Adipocyte (in vitro differentiated cells): ENCODE data around the gene DYRK1A.

ENCODE experiments used
- DNase-seq: peaks from one replicate; pipeline ENCODE4 v3.0.0-alpha.2; 2015; ENCODE audit warnings: low read depth
- H3K27me3 ChIP-seq: replicated peaks from 2 replicates; pipeline ENCODE4 v1.7.0; 2013; ENCODE audit warnings: mild to moderate bottlenecking, low read length, moderate library complexity; ENCODE audit not compliant: control insufficient read depth, insufficient read depth
- H3K36me3 ChIP-seq: 2 replicates; pipeline ENCODE4 v1.7.0; 2013; ENCODE audit warnings: low read length, mild to moderate bottlenecking, moderate library complexity; ENCODE audit not compliant: control insufficient read depth, insufficient read depth, severe bottlenecking
- H3K4me1 ChIP-seq: 2 replicates; pipeline ENCODE4 v1.7.0; 2013; ENCODE audit warnings: mild to moderate bottlenecking, low read length, moderate library complexity; ENCODE audit not compliant: control insufficient read depth, insufficient read depth
- H3K4me3 ChIP-seq: 2 replicates; pipeline ENCODE4 v1.7.0; 2013; ENCODE audit warnings: mild to moderate bottlenecking, low read length, moderate library complexity
- H3K9ac ChIP-seq: 2 replicates; pipeline ENCODE4 v1.7.0; 2013; ENCODE audit warnings: mild to moderate bottlenecking, low read length, moderate library complexity
- H3K9me3 ChIP-seq: 2 replicates; pipeline ENCODE4 v1.7.0; 2013; ENCODE audit warnings: mild to moderate bottlenecking, low read length, moderate library complexity; ENCODE audit not compliant: control insufficient read depth

The DYRK1A gene

DNA sequence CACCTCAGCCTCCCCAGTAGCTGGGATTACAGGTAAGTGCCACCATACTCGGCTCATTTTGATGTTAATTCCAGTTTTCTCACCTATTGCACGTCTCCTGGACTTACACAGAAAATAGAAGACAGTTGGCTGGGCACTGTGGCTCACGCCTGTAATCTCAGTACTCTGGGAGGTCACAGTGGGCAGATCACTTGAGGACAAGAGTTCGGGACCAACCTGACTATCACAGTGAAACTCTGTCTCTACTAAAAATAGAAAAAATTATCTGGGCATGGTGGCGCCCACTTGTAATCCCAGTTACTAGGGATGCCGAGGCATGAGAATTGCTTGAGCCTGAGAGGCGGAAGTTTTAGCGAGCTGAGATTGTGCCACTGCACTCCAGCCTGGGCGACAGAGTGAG is 44.1 kb downstream of the DYRK1A start:
- H3K4me1 ChIP-seq = peaks cover 50% of the 10 kb centered on the region
- no peaks in the 10 kb centered on the region for H3K27me3 ChIP-seq
- no peaks in the 10 kb centered on the region for H3K9me3 ChIP-seq
- no peak for DNase-seq
- H3K36me3 ChIP-seq = no peaks in the 10 kb centered on the region
- H3K9ac ChIP-seq = no peak overlapping the region
- H3K4me3 ChIP-seq = no peak overlapping the region

DNA sequence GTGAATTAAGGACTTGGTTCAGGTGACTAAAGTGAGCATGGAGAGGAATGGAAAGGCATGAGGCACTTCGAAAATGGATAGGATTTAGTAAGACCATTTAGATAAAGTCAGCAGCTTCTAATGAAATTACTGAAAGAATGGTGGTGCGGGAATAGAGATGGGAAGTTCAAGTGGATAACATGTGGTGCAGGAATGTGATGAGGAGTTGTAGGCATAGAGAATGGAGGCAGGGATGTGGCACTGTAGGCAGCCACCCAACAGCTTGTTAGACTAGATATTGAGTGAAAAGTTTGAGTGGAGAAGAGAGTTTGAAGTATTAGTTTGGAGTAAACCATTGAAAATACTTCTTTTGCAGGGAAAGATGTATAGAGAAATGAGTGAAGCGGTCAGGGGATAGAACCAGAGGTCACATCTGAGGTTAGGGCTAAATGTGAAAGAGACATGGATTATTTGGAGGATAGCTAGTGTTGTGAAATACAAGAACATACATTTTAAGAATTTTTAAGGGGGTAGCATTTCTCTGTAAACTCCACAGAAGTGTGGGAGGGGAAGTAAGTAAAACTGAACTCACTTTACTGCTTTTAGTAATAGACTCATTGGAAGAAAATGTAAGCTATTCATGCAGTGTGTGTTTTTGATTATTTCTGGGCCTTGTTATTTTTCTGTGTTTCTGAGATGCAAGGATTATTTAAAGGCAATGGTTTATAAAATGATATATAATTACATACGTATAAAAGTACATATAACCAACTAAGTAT is 46.2 kb downstream of the DYRK1A start:
- peak; percentile 84 for DNase-seq
- no peaks in the 10 kb centered on the region for H3K27me3 ChIP-seq
- H3K9me3 ChIP-seq = no peaks in the 10 kb centered on the region
- H3K4me3 ChIP-seq = peak overlapping the region; percentile 12
- peak overlapping the region; percentile 6 for H3K9ac ChIP-seq
- no peaks in the 10 kb centered on the region for H3K36me3 ChIP-seq
- H3K4me1 ChIP-seq = peaks cover 57% of the 10 kb centered on the region

- Histone ChIP-seq H3K9me3 (no peaks in the 10 kb centered on the region), H3K4me1 (peaks cover 51% of the 10 kb centered on the region), H3K36me3 (no peaks in the 10 kb centered on the region), H3K9ac (peak overlapping the region; percentile 28), H3K4me3 (no peak overlapping the region), H3K27me3 (no peaks in the 10 kb centered on the region)
- DNase-seq = no peak
These were observed 47.1 kb downstream of the DYRK1A start for GRCh38 chr21:37413553-37414291.

GRCh38 chr21:37414292-37415253 is 48.0 kb downstream of the DYRK1A start:
- Histone ChIP-seq H3K9me3 (no peaks in the 10 kb centered on the region), H3K9ac (no peak overlapping the region), H3K4me3 (no peak overlapping the region), H3K27me3 (no peaks in the 10 kb centered on the region), H3K4me1 (peaks cover 46% of the 10 kb centered on the region), H3K36me3 (no peaks in the 10 kb centered on the region)
- DNase-seq = no peak

DNA sequence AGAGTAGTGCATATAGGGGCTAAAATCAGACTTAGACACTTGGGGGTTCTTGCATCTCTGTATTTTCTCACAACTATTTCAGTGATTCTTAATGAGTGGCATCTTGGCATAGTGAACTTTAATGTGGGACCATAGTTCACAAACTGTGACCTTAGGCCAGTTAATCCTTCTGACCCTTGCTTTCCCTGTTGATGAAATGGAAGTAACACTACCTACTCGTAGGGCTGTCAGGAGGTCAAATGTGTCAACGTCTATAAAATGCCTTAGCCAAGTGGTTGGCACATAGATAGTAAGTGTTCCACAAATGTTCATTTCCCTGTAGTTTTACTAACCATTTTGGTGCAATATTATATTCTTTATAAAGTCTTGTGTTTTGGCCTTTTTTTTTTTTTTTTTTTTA is 49.4 kb downstream of the DYRK1A start:
- Histone ChIP-seq H3K9ac (no peak overlapping the region), H3K4me3 (no peak overlapping the region)
- DNase-seq = no peak

GRCh38 chr21:37416914-37417313 is 50.3 kb downstream of the DYRK1A start:
- Histone ChIP-seq H3K36me3 (no peaks in the 10 kb centered on the region), H3K9ac (no peak overlapping the region), H3K27me3 (no peaks in the 10 kb centered on the region), H3K9me3 (no peaks in the 10 kb centered on the region), H3K4me3 (no peak overlapping the region), H3K4me1 (peaks cover 45% of the 10 kb centered on the region)
- DNase-seq = no peak

More for the DNA sequence above, 49.4 kb downstream of the DYRK1A start:
- Histone ChIP-seq H3K27me3 (no peaks in the 10 kb centered on the region), H3K36me3 (no peaks in the 10 kb centered on the region), H3K9me3 (no peaks in the 10 kb centered on the region), H3K4me1 (peaks cover 46% of the 10 kb centered on the region)

DNA sequence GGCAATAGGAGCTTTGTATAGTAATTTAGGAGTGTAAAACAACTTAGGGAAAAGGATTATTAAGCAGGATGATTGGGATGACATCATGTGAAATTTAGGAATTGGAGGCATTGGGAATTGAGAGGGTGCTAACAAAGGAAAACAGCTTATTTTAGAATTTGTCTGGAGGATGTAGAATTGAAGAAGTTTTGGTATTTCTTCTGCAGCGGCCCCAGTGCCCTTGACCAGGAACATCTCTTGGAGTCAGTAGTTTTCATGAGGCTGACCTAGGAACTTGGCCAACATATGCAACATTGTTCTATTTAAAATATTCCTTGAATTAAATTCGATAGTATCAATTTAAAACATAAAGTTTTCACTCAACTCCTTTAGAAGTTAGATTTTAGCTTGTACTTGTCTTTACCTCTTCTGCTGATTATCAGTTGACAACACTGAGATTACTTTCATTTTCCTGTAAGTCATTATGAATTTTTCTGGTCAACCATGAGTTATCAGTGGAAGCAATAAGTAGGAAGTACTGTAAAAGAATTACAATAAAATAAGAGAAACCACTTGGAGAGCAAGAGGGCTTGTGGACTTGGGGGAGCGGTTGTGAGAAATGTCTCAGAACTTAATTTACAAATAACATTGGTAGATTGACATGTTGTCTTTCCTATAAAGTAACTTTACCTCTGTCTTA is 52.8 kb downstream of the DYRK1A start:
- no peak overlapping the region for H3K9ac ChIP-seq
- DNase-seq = no peak
- H3K4me3 ChIP-seq = no peak overlapping the region
- peaks cover 23% of the 10 kb centered on the region for H3K4me1 ChIP-seq
- H3K36me3 ChIP-seq = peaks cover 11% of the 10 kb centered on the region
- no peaks in the 10 kb centered on the region for H3K27me3 ChIP-seq
- H3K9me3 ChIP-seq = no peaks in the 10 kb centered on the region

GRCh38 chr21:37421306-37421705 is 54.7 kb downstream of the DYRK1A start:
- no peak overlapping the region for H3K9ac ChIP-seq
- DNase-seq = no peak
- H3K27me3 ChIP-seq = no peaks in the 10 kb centered on the region
- no peak overlapping the region for H3K4me3 ChIP-seq
- H3K4me1 ChIP-seq = peaks cover 20% of the 10 kb centered on the region
- peaks cover 14% of the 10 kb centered on the region for H3K36me3 ChIP-seq
- H3K9me3 ChIP-seq = no peaks in the 10 kb centered on the region

DNA sequence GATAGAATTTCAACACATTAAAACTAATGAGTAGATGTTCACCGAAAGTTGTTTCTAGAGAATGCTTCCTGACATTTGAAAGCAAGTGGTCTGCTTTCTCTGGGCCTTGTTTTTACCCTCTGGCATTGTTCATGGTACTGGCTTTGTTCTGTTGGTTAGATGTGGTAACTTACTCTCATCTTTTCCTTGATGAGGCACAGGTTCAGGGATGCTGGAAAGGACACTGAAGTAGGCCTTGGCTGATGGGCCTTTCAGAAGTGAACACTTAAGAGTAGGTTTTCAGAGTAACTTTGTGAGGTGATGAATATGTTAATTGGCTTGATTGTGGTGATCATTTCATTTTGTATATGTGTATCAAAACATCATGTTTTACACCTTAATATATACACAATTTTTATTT is 55.8 kb downstream of the DYRK1A start:
- no peak for DNase-seq
- Histone ChIP-seq H3K36me3 (peaks cover 14% of the 10 kb centered on the region), H3K4me3 (no peak overlapping the region), H3K9me3 (no peaks in the 10 kb centered on the region), H3K9ac (no peak overlapping the region), H3K4me1 (peaks cover 14% of the 10 kb centered on the region), H3K27me3 (no peaks in the 10 kb centered on the region)

GRCh38 chr21:37423103-37423502 is 56.5 kb downstream of the DYRK1A start:
- no peaks in the 10 kb centered on the region for H3K27me3 ChIP-seq
- no peak overlapping the region for H3K9ac ChIP-seq
- H3K36me3 ChIP-seq = peaks cover 17% of the 10 kb centered on the region
- H3K4me3 ChIP-seq = no peak overlapping the region
- peaks cover 9% of the 10 kb centered on the region for H3K4me1 ChIP-seq
- no peaks in the 10 kb centered on the region for H3K9me3 ChIP-seq
- no peak for DNase-seq
